ENCODE measurements around the gene EFCC1. TPM values are rescaled to one million over a fixed set of nuclear protein-coding genes. Genes with fewer than 3 reads are reported as not detected.
A peak's percentile ranks its signal among the peaks of the same experiment; 100 is the strongest.

The EFCC1 gene
- total and polyA plus RNA-seq, 2 of the 8 experiments (the other 6 are each of a cell fraction or from before 2014, with no cell fraction given): 0.14 to 0.37 TPM

DNA sequence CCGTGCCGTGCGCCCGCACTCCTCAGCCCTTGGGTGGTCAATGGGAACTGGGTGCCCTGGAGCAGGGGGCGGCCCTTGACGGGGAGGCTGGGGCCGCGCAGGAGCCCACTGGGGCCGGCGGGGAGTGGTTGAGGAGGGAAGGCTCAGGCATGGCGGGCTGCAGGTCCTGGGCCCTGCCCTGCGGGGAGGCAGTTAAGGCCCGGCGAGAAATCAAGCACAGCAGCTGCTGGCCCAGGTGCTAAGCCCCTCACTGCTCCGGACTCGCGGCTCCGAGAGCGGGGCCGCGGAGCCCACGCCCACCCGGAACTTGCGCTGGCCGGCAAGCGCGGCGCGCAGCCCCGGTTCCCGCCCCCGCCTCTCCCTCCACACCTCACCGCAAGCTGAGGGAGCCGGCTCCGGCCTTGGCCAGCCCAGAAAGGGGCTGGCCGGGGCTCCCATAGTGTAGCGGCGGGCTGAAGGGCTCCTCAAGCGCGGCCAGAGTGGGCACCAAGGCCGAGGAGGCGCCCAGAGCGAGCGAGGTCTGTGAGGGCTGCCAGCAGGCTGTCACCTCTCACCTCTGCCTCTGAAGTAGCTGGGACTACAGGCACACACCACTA, 67.3 kb downstream of the EFCC1 start:
- no peak overlapping the region for H2BK12ac ChIP-seq (ENCODE audit: low read depth, low read length)
- no peak overlapping the region for H2AFZ ChIP-seq (ENCODE audit: low read length)
- peak; percentile 13; the same call in 1 of the 2 replicates for TF ChIP-seq EGR1 (IDR thresholded peaks at IDR 0.05; ENCODE audit: borderline replicate concordance, low read depth, low read length)
- no peak for TF ChIP-seq CEBPB (IDR thresholded peaks at IDR 0.05; ENCODE audit: low read depth, low read length)
- no peak for TF ChIP-seq GTF2F1 (IDR thresholded peaks at IDR 0.05; ENCODE audit: borderline replicate concordance, low read depth, low read length)
- no peaks in the 10 kb centered on the region for H3K23me2 ChIP-seq (ENCODE audit: low read depth, low read length)
- no peak overlapping the region for H4K91ac ChIP-seq (replicated peaks; ENCODE audit: insufficient read length, low read length)
- no peak overlapping the region for H2BK20ac ChIP-seq (ENCODE audit: low read length)
- H4K5ac ChIP-seq (ENCODE audit: insufficient read length, low read depth, low read length): no peak overlapping the region
- no peak overlapping the region for H2BK5ac ChIP-seq (ENCODE audit: low read depth, low read length)
- no peak overlapping the region for H2BK120ac ChIP-seq (replicated peaks; ENCODE audit: low read depth, low read length)
- H3K4ac ChIP-seq (replicated peaks; ENCODE audit: insufficient read length, low read depth, low read length): no peak overlapping the region
- H3K9me3 ChIP-seq (ENCODE audit: insufficient read depth in 2 of 2, low read depth in 1 of 2, low read length in 1 of 2): no peaks in the 10 kb centered on the region
- no peak for DNase-seq (ENCODE audit: low read depth in 1 of 2, low spot score in 2 of 2)
- no peak overlapping the region for H3K9ac ChIP-seq (replicated peaks in 1 of 4; ENCODE audit: extremely low read depth in 1 of 4, low read depth in 3 of 4, low read length in 3 of 4)
- H3K4me3 ChIP-seq (ENCODE audit: extremely low read depth in 1 of 4, insufficient read depth in 2 of 4, low read depth in 3 of 4, low read length in 4 of 4): peak overlapping the region in 2 of 4 experiments; percentile 23 to 51; a peak in 6 of 8 replicates
- no peak overlapping the region for H3K56ac ChIP-seq (replicated peaks; ENCODE audit: insufficient read length, low read depth, low read length)
- peak overlapping the region; percentile 83; the same call in 1 of the 2 replicates for H4K8ac ChIP-seq (ENCODE audit: extremely low read depth, insufficient read depth, low read length)
- no peak overlapping the region for H2BK15ac ChIP-seq (ENCODE audit: low read length)
- no peak overlapping the region for H3K27ac ChIP-seq (ENCODE audit: low read depth, low read length)
- H2AK5ac ChIP-seq (ENCODE audit: low read depth, low read length): no peak overlapping the region
- ChIA-PET POLR2A (ENCODE audit: partially characterized antibody) (interaction anchor here (0.5 to 1.7 kb wide), 16 partner anchors 10 to 486 kb away, joined by 3 to 7 read pairs (median 3); partner anchors contain the start of genes CNBP and COPG1), CTCF (ENCODE audit: partially characterized antibody) (interaction anchor here (0.8 to 14.9 kb wide), 13 partner anchors 12 to 178 kb away, joined by 3 to 210 read pairs (median 3); partner anchors contain the start of genes CFAP92 and GP9)
- H3K27me3 ChIP-seq (replicated peaks in 1 of 4; ENCODE audit: control insufficient read depth in 3 of 4, extremely low read depth in 1 of 4, insufficient read depth in 3 of 4, low read length in 3 of 4): no peaks in the 10 kb centered on the region
- H3K23ac ChIP-seq (ENCODE audit: insufficient read length): no peak overlapping the region
- no peaks in the 10 kb centered on the region for H3K79me1 ChIP-seq (ENCODE audit: low read depth, low read length)
- no peaks in the 10 kb centered on the region for H3K4me1 ChIP-seq (replicated peaks in 1 of 4; ENCODE audit: control insufficient read depth in 3 of 4, insufficient read depth in 4 of 4, low read length in 3 of 4)
- no peaks in the 10 kb centered on the region for H4K20me1 ChIP-seq (replicated peaks in 1 of 2; ENCODE audit: control insufficient read depth in 1 of 2, insufficient read depth in 2 of 2, low read length in 2 of 2)
- no peak for FAIRE-seq
- H3K4me2 ChIP-seq (ENCODE audit: insufficient read depth in 1 of 2, low read depth in 2 of 2, low read length in 2 of 2): peak overlapping the region; percentile 29 to 42; a peak in 2 of 4 replicates
- H3K36me3 ChIP-seq (ENCODE audit: control insufficient read depth in 2 of 4, insufficient read depth in 4 of 4, low read length in 3 of 4): no peaks in the 10 kb centered on the region
- WGBS, 2 experiments (ENCODE audit: extremely low coverage in 1 of 2, insufficient coverage in 1 of 2, insufficient read length in 1 of 2, insufficient replicate concordance in 2 of 2, low coverage in 1 of 2, low lambda C conversion rate in 2 of 2, missing lambda C conversion rate in 1 of 2): 34% methylated on average over 28 of the region's 44 CpGs; no CpG with 5 or more reads in 1 of the 2 experiments
- H3K18ac ChIP-seq (ENCODE audit: extremely low read depth, low read length): no peak overlapping the region; the same call in 1 of the 2 replicates
- no peak overlapping the region for H3K14ac ChIP-seq (ENCODE audit: insufficient read length)
- H3K79me2 ChIP-seq (ENCODE audit: control insufficient read depth in 1 of 2, insufficient read depth in 2 of 2, low read length in 2 of 2): no peaks in the 10 kb centered on the region
